Hepatocyte (in vitro differentiated cells): ENCODE results near the gene FPR2.

ENCODE experiments used
- EZH2phosphoT487 ChIP-seq: fragments of 200-600 bp; sonication (generic); IDR thresholded peaks from one replicate; pipeline ENCODE4 v1.6.1; 2018; ENCODE audit warnings: antibody characterized with exemption, mild to moderate bottlenecking, low read depth, moderate library complexity; ENCODE audit not compliant: unreplicated experiment, severe bottlenecking
- TF ChIP-seq, protein P1 (sequence below): fragments of 200-600 bp; sonication (generic); IDR thresholded peaks from 2 replicates; pipeline ENCODE4 v1.5.1; 2016; ENCODE audit warnings: antibody characterized with exemption, mild to moderate bottlenecking; ENCODE audit not compliant: poor library complexity

DNA sequence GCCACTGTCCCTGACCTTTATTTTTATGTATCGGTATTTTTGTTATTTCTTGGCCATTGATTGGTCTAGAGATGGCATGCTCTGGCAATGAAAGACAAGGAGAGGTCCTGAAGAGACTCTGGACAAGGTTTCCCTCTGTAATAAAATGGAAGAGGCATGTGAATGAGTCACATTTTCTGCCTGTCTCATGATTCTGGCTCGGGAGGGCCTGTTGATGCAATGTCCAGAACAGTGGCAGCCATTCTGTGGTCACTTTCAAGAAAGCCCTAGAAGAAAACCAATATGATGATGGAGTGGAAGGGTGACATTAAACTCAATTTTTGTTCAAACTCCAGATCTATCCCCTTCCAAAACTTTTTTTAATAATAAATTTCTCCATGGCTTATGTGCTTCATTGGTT lies 32.0 kb downstream of the FPR2 start:
- TF ChIP-seq EZH2phosphoT487 = no peak
- TF ChIP-seq, protein P1, sequence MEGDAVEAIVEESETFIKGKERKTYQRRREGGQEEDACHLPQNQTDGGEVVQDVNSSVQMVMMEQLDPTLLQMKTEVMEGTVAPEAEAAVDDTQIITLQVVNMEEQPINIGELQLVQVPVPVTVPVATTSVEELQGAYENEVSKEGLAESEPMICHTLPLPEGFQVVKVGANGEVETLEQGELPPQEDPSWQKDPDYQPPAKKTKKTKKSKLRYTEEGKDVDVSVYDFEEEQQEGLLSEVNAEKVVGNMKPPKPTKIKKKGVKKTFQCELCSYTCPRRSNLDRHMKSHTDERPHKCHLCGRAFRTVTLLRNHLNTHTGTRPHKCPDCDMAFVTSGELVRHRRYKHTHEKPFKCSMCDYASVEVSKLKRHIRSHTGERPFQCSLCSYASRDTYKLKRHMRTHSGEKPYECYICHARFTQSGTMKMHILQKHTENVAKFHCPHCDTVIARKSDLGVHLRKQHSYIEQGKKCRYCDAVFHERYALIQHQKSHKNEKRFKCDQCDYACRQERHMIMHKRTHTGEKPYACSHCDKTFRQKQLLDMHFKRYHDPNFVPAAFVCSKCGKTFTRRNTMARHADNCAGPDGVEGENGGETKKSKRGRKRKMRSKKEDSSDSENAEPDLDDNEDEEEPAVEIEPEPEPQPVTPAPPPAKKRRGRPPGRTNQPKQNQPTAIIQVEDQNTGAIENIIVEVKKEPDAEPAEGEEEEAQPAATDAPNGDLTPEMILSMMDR = no peak
